Spleen (tissue), 7 donors: ENCODE data around the gene SCAF11.

ENCODE experiments used
- CTCF ChIP-seq, 11 experiments: fragments of 200-600 bp in 7 of 11; fragments of 450-650 bp in 4 of 11; sonication (generic) in 4 of 11; IDR thresholded peaks in 8 of 11; conservative IDR thresholded peaks in 3 of 11; 1 replicate in 7 of 11; 2 replicates in 4 of 11; pipeline versions ENCODE4 v1.4.0 to v1.8.0; 2016 to 2021; ENCODE audit warnings: antibody characterized with exemption in 11 of 11, inconsistent platforms in 4 of 11, mild to moderate bottlenecking in 1 of 11
- POLR2A ChIP-seq, 3 donors: fragments of 450-650 bp; IDR thresholded peaks; one replicate each; pipeline ENCODE4 v1.5.1; 2017; ENCODE audit warnings: antibody characterized with exemption in 3 of 3, mild to moderate bottlenecking in 1 of 3
- POLR2AphosphoS5 ChIP-seq, 3 donors: sonication (generic); formaldehyde crosslinking; IDR thresholded peaks; one replicate each; pipeline ENCODE4 v1.5.1; 2017; ENCODE audit warnings: antibody characterized with exemption in 3 of 3
- donor health status: DM: no; HTN: no; CAD: no; lungs with moderate emphysema.
- donor health status: DM: no; HTN: no; CAD: no.
- donor health status: DM: no; HTN: no; CAD: no.

GRCh38 chr12:45988264-45988663 is 2.1 kb downstream of the SCAF11 start:
- no peak for TF ChIP-seq CTCF (IDR thresholded peaks at IDR 0.05 in 8 of 11, conservative IDR thresholded peaks at IDR 0.05 in 3 of 11)
- no peak for TF ChIP-seq POLR2A (IDR thresholded peaks at IDR 0.05)
- TF ChIP-seq POLR2AphosphoS5 (IDR thresholded peaks at IDR 0.05): no peak
